GM19324 (cell line): ENCODE data around the gene LINC01488.

Experiments
- ATAC-seq: cut with Tn5 transposase; IDR thresholded peaks from one replicate; pipeline ENCODE4 v1.9.1; 2021; ENCODE audit warnings: mild to moderate bottlenecking, moderate library complexity; ENCODE audit not compliant: unreplicated experiment, low FRiP score

The LINC01488 gene

GRCh38 chr11:69489746-69490365 lies 8.4 kb downstream of the LINC01488 start:
- no peak for ATAC-seq

- ATAC-seq = no peak
Observed at GRCh38 chr11:69490516-69490915, 9.1 kb downstream of the LINC01488 start.

GRCh38 chr11:69491071-69492031 lies 9.9 kb downstream of the LINC01488 start:
- ATAC-seq = no peak

- no peak for ATAC-seq
Observed at GRCh38 chr11:69492201-69492991, 10.9 kb downstream of the LINC01488 start.

GRCh38 chr11:69493931-69494821 lies 12.7 kb downstream of the LINC01488 start:
- ATAC-seq = no peak

GRCh38 chr11:69494851-69495250 lies 13.4 kb downstream of the LINC01488 start:
- no peak for ATAC-seq

- ATAC-seq = no peak
Observed at GRCh38 chr11:69495441-69496201, 14.2 kb downstream of the LINC01488 start.

GRCh38 chr11:69496202-69496557 lies 14.7 kb downstream of the LINC01488 start:
- ATAC-seq = no peak

- no peak for ATAC-seq
Observed at GRCh38 chr11:69496631-69497220, 15.3 kb downstream of the LINC01488 start.

GRCh38 chr11:69497221-69497787 lies 15.8 kb downstream of the LINC01488 start:
- no peak for ATAC-seq

- no peak for ATAC-seq
Observed at GRCh38 chr11:69498614-69499175, 17.2 kb downstream of the LINC01488 start.

GRCh38 chr11:69499186-69499917 lies 17.9 kb downstream of the LINC01488 start:
- no peak for ATAC-seq

- no peak for ATAC-seq
Observed at GRCh38 chr11:69499918-69500284, 18.4 kb downstream of the LINC01488 start.

GRCh38 chr11:69500285-69501120 lies 19.0 kb downstream of the LINC01488 start:
- ATAC-seq = no peak

GRCh38 chr11:69501121-69501489 lies 19.6 kb downstream of the LINC01488 start:
- no peak for ATAC-seq

GRCh38 chr11:69501891-69502860 lies 20.7 kb downstream of the LINC01488 start:
- ATAC-seq = no peak
